Progenitor cell of endocrine pancreas (in vitro differentiated cells): Measurements from ENCODE around the gene HEATR3. TPM values are rescaled to one million over a fixed set of nuclear protein-coding genes. Genes with fewer than 3 reads are reported as not detected.

Experiments used
- DNase-seq: peaks from one replicate; pipeline ENCODE4 v3.0.0; 2021; ENCODE audit warnings: low spot score; ENCODE audit not compliant: unreplicated experiment
- H3K27ac Mint-ChIP-seq: 2 replicates; pipeline ENCODE4 v1.8.0; 2021; ENCODE audit warnings: mild to moderate bottlenecking, moderate library complexity, mixed read lengths
- H3K27me3 Mint-ChIP-seq: 2 replicates; pipeline ENCODE4 v1.8.0; 2021; ENCODE audit warnings: mixed read lengths
- H3K36me3 Mint-ChIP-seq: 2 replicates; pipeline ENCODE4 v1.8.0; 2022; ENCODE audit warnings: mixed read lengths; ENCODE audit not compliant: insufficient read depth
- H3K4me1 Mint-ChIP-seq: 2 replicates; pipeline ENCODE4 v1.8.0; 2021; ENCODE audit warnings: low read depth, mixed read lengths
- H3K4me3 Mint-ChIP-seq: 2 replicates; pipeline ENCODE4 v1.8.0; 2021; ENCODE audit warnings: low read depth, mild to moderate bottlenecking, moderate library complexity, mixed read lengths
- H3K9me3 Mint-ChIP-seq: 2 replicates; pipeline ENCODE4 v1.8.0; 2021; ENCODE audit warnings: low read depth, mixed read lengths
- total RNA-seq: library from RNA; stranded (reverse); gene quantifications from 2 replicates; pipeline ENCODE4 v1.2.1, GENCODE V29; 2021
- TF ChIP-seq, protein P1 (sequence below): fragments of 200-600 bp; sonication (generic); IDR thresholded peaks from one replicate; pipeline ENCODE4 v1.5.0; 2021; ENCODE audit warnings: antibody characterized with exemption, mild to moderate bottlenecking; ENCODE audit not compliant: unreplicated experiment

HEATR3 gene
- total RNA-seq, 1 donor from 2014 or later = 18.1 TPM

DNA sequence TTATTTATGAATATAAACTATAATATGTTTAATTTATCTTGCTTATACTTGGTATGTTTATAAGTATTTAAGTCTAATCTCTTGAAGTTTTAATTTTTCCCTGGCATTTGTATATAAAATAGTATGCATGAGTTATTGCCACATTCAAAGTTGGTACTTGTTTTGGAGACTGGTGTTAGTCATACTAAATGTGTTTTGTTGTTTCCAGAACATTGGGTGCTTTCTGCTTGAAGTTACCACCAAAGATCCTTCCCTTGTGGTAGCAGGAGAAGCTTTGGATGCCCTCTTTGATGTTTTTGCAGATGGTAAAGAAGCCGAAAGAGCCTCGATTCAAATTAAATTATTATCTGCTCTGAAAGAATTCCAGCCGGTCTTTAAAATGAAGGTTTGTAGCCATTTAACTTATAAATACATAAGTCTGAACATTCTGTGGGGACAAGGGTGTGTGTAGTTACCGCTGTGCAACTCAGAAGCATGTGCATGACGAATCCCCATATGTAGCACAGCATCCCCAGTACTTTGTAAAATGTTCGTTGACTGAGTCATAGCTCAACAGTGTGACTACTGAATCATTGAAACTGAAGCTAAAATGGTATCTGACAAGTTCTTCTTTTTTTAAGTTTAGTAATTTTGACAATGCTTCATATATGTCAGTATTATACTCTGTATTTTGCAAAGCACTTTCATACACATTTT, 36.4 kb downstream of the HEATR3 start:
- Mint-ChIP-seq H3K36me3 (peaks cover 13% of the 10 kb centered on the region), H3K9me3 (no peaks in the 10 kb centered on the region), H3K27ac (no peak overlapping the region), H3K4me3 (no peak overlapping the region), H3K27me3 (no peaks in the 10 kb centered on the region), H3K4me1 (no peaks in the 10 kb centered on the region)
- no peak for DNase-seq
- TF ChIP-seq, protein P1, sequence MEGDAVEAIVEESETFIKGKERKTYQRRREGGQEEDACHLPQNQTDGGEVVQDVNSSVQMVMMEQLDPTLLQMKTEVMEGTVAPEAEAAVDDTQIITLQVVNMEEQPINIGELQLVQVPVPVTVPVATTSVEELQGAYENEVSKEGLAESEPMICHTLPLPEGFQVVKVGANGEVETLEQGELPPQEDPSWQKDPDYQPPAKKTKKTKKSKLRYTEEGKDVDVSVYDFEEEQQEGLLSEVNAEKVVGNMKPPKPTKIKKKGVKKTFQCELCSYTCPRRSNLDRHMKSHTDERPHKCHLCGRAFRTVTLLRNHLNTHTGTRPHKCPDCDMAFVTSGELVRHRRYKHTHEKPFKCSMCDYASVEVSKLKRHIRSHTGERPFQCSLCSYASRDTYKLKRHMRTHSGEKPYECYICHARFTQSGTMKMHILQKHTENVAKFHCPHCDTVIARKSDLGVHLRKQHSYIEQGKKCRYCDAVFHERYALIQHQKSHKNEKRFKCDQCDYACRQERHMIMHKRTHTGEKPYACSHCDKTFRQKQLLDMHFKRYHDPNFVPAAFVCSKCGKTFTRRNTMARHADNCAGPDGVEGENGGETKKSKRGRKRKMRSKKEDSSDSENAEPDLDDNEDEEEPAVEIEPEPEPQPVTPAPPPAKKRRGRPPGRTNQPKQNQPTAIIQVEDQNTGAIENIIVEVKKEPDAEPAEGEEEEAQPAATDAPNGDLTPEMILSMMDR = no peak

GRCh38 chr16:50103764-50104163, 38.0 kb downstream of the HEATR3 start:
- H3K27me3 Mint-ChIP-seq = no peaks in the 10 kb centered on the region
- no peaks in the 10 kb centered on the region for H3K4me1 Mint-ChIP-seq
- H3K36me3 Mint-ChIP-seq = peaks cover 13% of the 10 kb centered on the region
- H3K27ac Mint-ChIP-seq = no peak overlapping the region
- H3K9me3 Mint-ChIP-seq = no peaks in the 10 kb centered on the region
- no peak for DNase-seq
- TF ChIP-seq, protein P1 = no peak
- no peak overlapping the region for H3K4me3 Mint-ChIP-seq

GRCh38 chr16:50114357-50115129, 48.8 kb downstream of the HEATR3 start:
- Mint-ChIP-seq H3K4me3 (no peak overlapping the region), H3K9me3 (peaks cover under 1% of the 10 kb centered on the region), H3K27ac (no peak overlapping the region), H3K27me3 (no peaks in the 10 kb centered on the region), H3K36me3 (no peaks in the 10 kb centered on the region), H3K4me1 (no peaks in the 10 kb centered on the region)
- DNase-seq = no peak
- TF ChIP-seq, protein P1 = no peak

GRCh38 chr16:50120711-50121110, 54.9 kb downstream of the HEATR3 start:
- Mint-ChIP-seq H3K27me3 (no peaks in the 10 kb centered on the region), H3K27ac (no peak overlapping the region), H3K9me3 (peaks cover 4% of the 10 kb centered on the region), H3K4me3 (no peak overlapping the region), H3K4me1 (peaks cover 3% of the 10 kb centered on the region), H3K36me3 (no peaks in the 10 kb centered on the region)
- TF ChIP-seq, protein P1 = no peak
- DNase-seq = no peak

DNA sequence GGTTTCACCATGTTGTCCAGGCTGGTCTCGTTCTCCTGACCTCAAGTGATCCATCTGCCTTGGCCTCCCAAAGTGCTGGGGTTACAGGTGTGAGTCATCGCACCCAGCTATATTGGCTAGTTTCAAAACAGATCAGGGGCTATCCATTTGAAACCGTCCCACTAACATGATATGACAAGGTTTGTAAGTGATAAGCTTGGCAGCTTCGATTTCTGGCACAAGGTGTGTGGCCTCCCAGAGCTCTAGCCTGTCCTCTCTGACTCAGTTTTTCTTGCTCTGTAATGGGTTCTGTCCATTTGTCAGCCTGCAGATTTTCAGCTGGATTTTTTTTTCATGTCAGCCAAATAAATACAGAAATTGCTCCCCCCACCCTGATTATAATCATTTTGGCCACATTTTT, 55.5 kb downstream of the HEATR3 start:
- no peak for DNase-seq
- Mint-ChIP-seq H3K4me3 (no peak overlapping the region), H3K27me3 (no peaks in the 10 kb centered on the region), H3K4me1 (peaks cover 3% of the 10 kb centered on the region), H3K9me3 (peaks cover 4% of the 10 kb centered on the region), H3K27ac (no peak overlapping the region), H3K36me3 (no peaks in the 10 kb centered on the region)
- TF ChIP-seq, protein P1 = no peak
